Measurements from ENCODE around the gene SRSF10. TPM values are rescaled to one million over a fixed set of nuclear protein-coding genes. Genes with fewer than 3 reads are reported as not detected.
A peak's percentile ranks its signal among the peaks of the same experiment; 100 is the strongest.
"Not testable (repeated sequence)": the region's sequence is repeated elsewhere in the genome, so short reads cannot be mapped to it uniquely, and the experiment has no call there.

Gene SRSF10
- total RNA-seq, 1 donor from 2014 or later: 92.4 TPM

- Histone ChIP-seq H3K4me1 (ENCODE audit: insufficient read depth, low read length) (peaks cover 41% of the 10 kb centered on the region), H3K9ac (ENCODE audit: low read length) (peak overlapping the region; percentile 78), H3K27me3 (ENCODE audit: insufficient read depth, low read length) (no peaks in the 10 kb centered on the region), H3K9me3 (ENCODE audit: insufficient read depth, low read depth, low read length) (no peaks in the 10 kb centered on the region), H3K27ac (ENCODE audit: low read depth, low read length) (peak overlapping the region; percentile 95), H3K79me2 (ENCODE audit: insufficient read depth, low read length) (no peaks in the 10 kb centered on the region), H3K36me3 (ENCODE audit: insufficient read depth, low read length) (no peaks in the 10 kb centered on the region), H2AFZ (ENCODE audit: low read depth, low read length) (peak overlapping the region; percentile 59), H4K20me1 (ENCODE audit: insufficient read depth, low read length) (no peaks in the 10 kb centered on the region), H3K4me2 (ENCODE audit: low read length) (peak overlapping the region; percentile 87), H3K4me3 (ENCODE audit: insufficient read depth, low read depth, low read length) (peak overlapping the region; percentile 50)
- TF ChIP-seq CTCF (IDR thresholded peaks at IDR 0.05; ENCODE audit: insufficient read depth, low read depth, low read length): no peak
- TF ChIP-seq EZH2 (IDR thresholded peaks at IDR 0.05; ENCODE audit: insufficient read depth, low read length): no peak
- FAIRE-seq: peak; percentile 76
- Mint-ChIP-seq H3K27ac (ENCODE audit: unreplicated experiment) (peak overlapping the region; percentile 100), H3K4me1 (ENCODE audit: low read depth, unreplicated experiment) (peaks cover 55% of the 10 kb centered on the region), H3K27me3 (ENCODE audit: low read depth, unreplicated experiment) (no peaks in the 10 kb centered on the region), H3K9me3 (ENCODE audit: unreplicated experiment) (peaks cover 2% of the 10 kb centered on the region), H3K4me3 (ENCODE audit: unreplicated experiment) (peak overlapping the region; percentile 54), H3K36me3 (ENCODE audit: low read depth, unreplicated experiment) (no peaks in the 10 kb centered on the region)
- peak; percentile 99 for DNase-seq (ENCODE audit: low read depth)
Measured at GRCh38 chr1:24018611-24019580, 38.8 kb upstream of the SRSF10 start.

DNA sequence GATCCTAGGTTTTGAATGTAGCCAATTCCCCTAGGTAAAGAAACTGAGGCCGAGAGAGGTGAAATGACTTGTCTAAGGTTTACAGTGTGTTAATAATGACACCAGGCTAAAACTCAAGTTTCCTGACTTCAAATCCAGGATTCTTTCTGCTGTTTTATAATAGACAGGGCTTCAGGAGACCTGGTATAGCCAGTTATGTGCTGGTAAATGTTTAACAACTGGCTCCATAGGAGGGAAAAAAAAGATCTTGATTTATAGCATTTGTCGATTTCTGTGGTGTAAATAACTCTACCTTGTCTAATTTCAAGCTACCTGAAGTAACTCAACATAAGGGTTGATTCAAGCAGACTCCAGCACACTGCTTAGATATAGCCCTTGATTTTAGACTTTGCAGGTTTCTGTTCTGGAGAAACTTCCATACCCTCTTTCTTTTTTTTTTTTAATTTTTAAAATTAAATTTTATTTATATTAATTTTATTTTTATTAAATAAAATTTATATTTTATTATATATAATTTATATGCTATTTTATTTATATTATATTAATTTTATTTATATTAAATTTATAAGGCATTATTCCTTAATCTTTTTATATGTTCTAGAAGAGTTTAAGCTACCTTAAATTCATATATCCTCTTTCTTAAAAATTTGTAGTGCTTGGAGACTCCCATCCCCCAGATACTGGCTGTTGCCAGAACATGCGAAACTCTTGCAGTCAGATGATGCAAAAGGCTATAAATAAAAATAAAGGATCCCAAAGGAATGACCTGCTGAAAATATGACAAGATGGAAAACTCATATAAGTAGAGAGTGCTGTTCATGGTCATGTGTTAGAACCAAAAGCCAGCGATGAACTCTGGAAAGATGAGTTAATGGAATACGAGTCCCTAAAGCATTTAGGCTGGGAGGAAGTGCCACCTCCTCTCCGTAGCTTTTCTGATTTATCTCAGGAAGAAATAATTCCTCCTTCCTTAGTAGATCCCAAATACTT lies 35.4 kb upstream of the SRSF10 start:
- no peak for TF ChIP-seq EZH2 (IDR thresholded peaks at IDR 0.05; ENCODE audit: insufficient read depth, low read length)
- TF ChIP-seq CTCF (IDR thresholded peaks at IDR 0.05; ENCODE audit: insufficient read depth, low read depth, low read length): no peak
- Mint-ChIP-seq H3K36me3 (ENCODE audit: low read depth, unreplicated experiment) (no peaks in the 10 kb centered on the region), H3K27ac (ENCODE audit: unreplicated experiment) (peak overlapping the region; percentile 53), H3K9me3 (ENCODE audit: unreplicated experiment) (no peaks in the 10 kb centered on the region), H3K4me1 (ENCODE audit: low read depth, unreplicated experiment) (peaks cover 32% of the 10 kb centered on the region), H3K27me3 (ENCODE audit: low read depth, unreplicated experiment) (no peaks in the 10 kb centered on the region), H3K4me3 (ENCODE audit: unreplicated experiment) (no peak overlapping the region)
- H3K9ac ChIP-seq (ENCODE audit: low read length): no peak overlapping the region
- H3K4me1 ChIP-seq (ENCODE audit: insufficient read depth, low read length): peaks cover 20% of the 10 kb centered on the region
- no peaks in the 10 kb centered on the region for H3K36me3 ChIP-seq (ENCODE audit: insufficient read depth, low read length)
- H3K9me3 ChIP-seq (ENCODE audit: insufficient read depth, low read depth, low read length): no peaks in the 10 kb centered on the region
- no peaks in the 10 kb centered on the region for H3K79me2 ChIP-seq (ENCODE audit: insufficient read depth, low read length)
- H4K20me1 ChIP-seq (ENCODE audit: insufficient read depth, low read length): no peaks in the 10 kb centered on the region
- H3K27me3 ChIP-seq (ENCODE audit: insufficient read depth, low read length): no peaks in the 10 kb centered on the region
- H3K4me2 ChIP-seq (ENCODE audit: low read length): no peak overlapping the region
- DNase-seq (ENCODE audit: low read depth) (peak; percentile 40), FAIRE-seq (no peak)
- H3K4me3 ChIP-seq (ENCODE audit: insufficient read depth, low read depth, low read length): no peak overlapping the region
- H2AFZ ChIP-seq (ENCODE audit: low read depth, low read length): no peak overlapping the region
- H3K27ac ChIP-seq (ENCODE audit: low read depth, low read length): no peak overlapping the region

GRCh38 chr1:24012878-24013277 lies 32.8 kb upstream of the SRSF10 start:
- H3K27me3 Mint-ChIP-seq (ENCODE audit: low read depth, unreplicated experiment); H3K4me2 ChIP-seq (ENCODE audit: low read length): not testable (repeated sequence)

More at GRCh38 chr1:24012878-24013277, 32.8 kb upstream of the SRSF10 start:
- not testable (repeated sequence) for H3K79me2 ChIP-seq (ENCODE audit: insufficient read depth, low read length); H3K27me3 ChIP-seq (ENCODE audit: insufficient read depth, low read length); H3K4me3 Mint-ChIP-seq (ENCODE audit: unreplicated experiment); H4K20me1 ChIP-seq (ENCODE audit: insufficient read depth, low read length); H3K27ac ChIP-seq (ENCODE audit: low read depth, low read length); FAIRE-seq; H3K4me3 ChIP-seq (ENCODE audit: insufficient read depth, low read depth, low read length); H3K36me3 ChIP-seq (ENCODE audit: insufficient read depth, low read length); H3K36me3 Mint-ChIP-seq (ENCODE audit: low read depth, unreplicated experiment); H3K9ac ChIP-seq (ENCODE audit: low read length); H3K9me3 Mint-ChIP-seq (ENCODE audit: unreplicated experiment); H3K27ac Mint-ChIP-seq (ENCODE audit: unreplicated experiment); H2AFZ ChIP-seq (ENCODE audit: low read depth, low read length); DNase-seq (ENCODE audit: low read depth); H3K9me3 ChIP-seq (ENCODE audit: insufficient read depth, low read depth, low read length)
- peaks cover 19% of the 10 kb centered on the region for H3K4me1 Mint-ChIP-seq (ENCODE audit: low read depth, unreplicated experiment)
- H3K4me1 ChIP-seq (ENCODE audit: insufficient read depth, low read length): peaks cover 14% of the 10 kb centered on the region
